HCT116 (cell line): ENCODE measurements around the gene PCSK2. TPM values are rescaled to one million over a fixed set of nuclear protein-coding genes. Genes with fewer than 3 reads are reported as not detected.

Experiments used
- ATAC-seq: fragments of 200-7000 bp; cut with Tn5 transposase; 2 replicates; pipeline ENCODE4 v1.9.1; 2020; ENCODE audit warnings: mild to moderate bottlenecking, moderate library complexity
- BruUV-seq: library from RNA; stranded (reverse); fragments of 400-500 nt; replicated peaks from 2 replicates; lab custom pipeline; 2021; lab: Mats Ljungman, UMichigan
- CTCF ChIA-PET: fragments of 300-600 bp; sonication (Branson Sonifier 250); formaldehyde crosslinking; loops from one replicate; lab custom pipeline; 2021; ENCODE audit warnings: antibody characterized with exemption; lab: Charles Lee
- POLR2A ChIA-PET: fragments of 300-600, 350-600 bp; sonication (Branson Sonifier 250); formaldehyde crosslinking; loops from one replicate; lab custom pipeline; 2021; ENCODE audit warnings: antibody characterized with exemption; lab: Charles Lee
- RAD21 ChIA-PET, 2 experiments: fragments of 300-600 bp; sonication (Branson Sonifier 250); formaldehyde crosslinking; loops; one replicate each; lab custom pipeline; 2023; ENCODE audit warnings: low total read pairs in 2 of 2; ENCODE audit not compliant: uncharacterized antibody in 2 of 2, unreplicated experiment in 2 of 2, low non-redundant PET in 1 of 2; lab: Charles Lee
- DNase-seq: peaks from one replicate; pipeline ENCODE4 v3.0.0-alpha.2; 2010; ENCODE audit warnings: low read depth, low spot score
- H2AFZ ChIP-seq: fragments of 200-600 bp; shearing (Covaris generic), sonication (generic); 2 replicates; pipeline ENCODE4 v1.6.1; 2017; ENCODE audit warnings: low read depth, mixed run types, mixed read lengths, antibody characterized with exemption, low read length; ENCODE audit not compliant: poor library complexity, severe bottlenecking
- H3K27ac ChIP-seq: 2 replicates; pipeline ENCODE4 v1.5.1; 2012; ENCODE audit warnings: low read depth, low read length
- H3K27me3 ChIP-seq: fragments of 200-600 bp; sonication (generic); 2 replicates; pipeline ENCODE4 v1.6.1; 2016; ENCODE audit warnings: mixed run types, low read length, mixed read lengths; ENCODE audit not compliant: insufficient read depth
- H3K36me3 ChIP-seq, 2 experiments: fragments of 200-500 bp in 1 of 2; fragments of 200-600 bp in 1 of 2; sonication (Bioruptor generic) in 1 of 2; sonication (generic) in 1 of 2; 2 replicates each; pipeline versions ENCODE4 v1.5.1 to v1.6.1; 2014 to 2016; ENCODE audit warnings: low read length in 2 of 2, inconsistent platforms in 1 of 2, mixed read lengths in 1 of 2, mixed run types in 1 of 2; ENCODE audit not compliant: insufficient read depth in 2 of 2, control insufficient read depth in 1 of 2
- H3K4me1 ChIP-seq, 2 experiments: fragments of 200-600 bp in 1 of 2; sonication (generic) in 1 of 2; 2 replicates each; pipeline versions ENCODE4 v1.5.1 to v1.6.1; 2012 to 2017; ENCODE audit warnings: low read length in 2 of 2, inconsistent platforms in 1 of 2, mild to moderate bottlenecking in 1 of 2, mixed read lengths in 1 of 2, mixed run types in 1 of 2, moderate library complexity in 1 of 2; ENCODE audit not compliant: insufficient read depth in 2 of 2, control insufficient read depth in 1 of 2
- H3K4me2 ChIP-seq: fragments of 200-600 bp; sonication (generic); 2 replicates; pipeline ENCODE4 v1.6.1; 2017; ENCODE audit warnings: mixed run types, low read length, mixed read lengths
- H3K4me3 ChIP-seq, 2 experiments: fragments of 200-600 bp in 1 of 2; sonication (generic) in 1 of 2; replicated peaks in 1 of 2; 2 replicates each; pipeline ENCODE4 v1.5.1; 2011 to 2016; ENCODE audit warnings: low read length in 2 of 2, control low read depth in 1 of 2, low read depth in 1 of 2, mild to moderate bottlenecking in 1 of 2, mixed read lengths in 1 of 2, mixed run types in 1 of 2
- H3K79me2 ChIP-seq: fragments of 200-600 bp; sonication (generic); 2 replicates; pipeline ENCODE4 v1.6.1; 2017; ENCODE audit warnings: mild to moderate bottlenecking, mixed run types, low read length, moderate library complexity, mixed read lengths; ENCODE audit not compliant: insufficient read depth
- H3K9ac ChIP-seq: fragments of 200-600 bp; sonication (generic); 2 replicates; pipeline ENCODE4 v1.6.1; 2016; ENCODE audit warnings: low read length, mixed read lengths
- H3K9me2 ChIP-seq: fragments of 200-600 bp; sonication (generic), shearing (Covaris generic); 2 replicates; pipeline ENCODE4 v1.6.1; 2017; ENCODE audit warnings: mixed run types, mild to moderate bottlenecking, moderate library complexity; ENCODE audit not compliant: insufficient read depth
- H3K9me3 ChIP-seq, 2 experiments: fragments of 200-500 bp in 1 of 2; fragments of 200-600 bp in 1 of 2; sonication (Bioruptor generic) in 1 of 2; sonication (generic) in 1 of 2; 2 replicates each; pipeline ENCODE4 v1.6.1; 2014 to 2017; ENCODE audit warnings: low read length in 2 of 2, mixed read lengths in 2 of 2, inconsistent platforms in 1 of 2, low read depth in 1 of 2, mild to moderate bottlenecking in 1 of 2, mixed run types in 1 of 2, moderate library complexity in 1 of 2; ENCODE audit not compliant: control insufficient read depth in 1 of 2, insufficient read depth in 1 of 2
- H4K20me1 ChIP-seq: fragments of 200-600 bp; sonication (generic), shearing (Covaris generic); 2 replicates; pipeline ENCODE4 v1.6.1; 2017; ENCODE audit warnings: mixed run types, mild to moderate bottlenecking, moderate library complexity; ENCODE audit not compliant: insufficient read depth
- CEBPB ChIP-seq: IDR thresholded peaks from 2 replicates; pipeline ENCODE4 v1.6.1; 2012; ENCODE audit warnings: low read depth
- CTCF ChIP-seq, 3 experiments: fragments of 200-600 bp in 1 of 3; sonication (generic) in 1 of 3; IDR thresholded peaks in 2 of 3; conservative IDR thresholded peaks in 1 of 3; 2 replicates each; pipeline ENCODE4 v1.5.1; 2012 to 2017; ENCODE audit warnings: low read depth in 2 of 3, low read length in 2 of 3, antibody characterized with exemption in 1 of 3, borderline replicate concordance in 1 of 3, control low read depth in 1 of 3, mild to moderate bottlenecking in 1 of 3, mixed read lengths in 1 of 3, mixed run types in 1 of 3, moderate library complexity in 1 of 3; ENCODE audit not compliant: insufficient read depth in 1 of 3
- EGR1 ChIP-seq: IDR thresholded peaks from 2 replicates; pipeline ENCODE4 v1.6.1; 2012; ENCODE audit warnings: low read depth
- ELF1 ChIP-seq: IDR thresholded peaks from 2 replicates; pipeline ENCODE4 v1.6.1; 2012; ENCODE audit warnings: low read depth, borderline replicate concordance
- EZH2 ChIP-seq: fragments of 200-600 bp; sonication (generic); IDR thresholded peaks from 2 replicates; pipeline ENCODE4 v1.6.1; 2017; ENCODE audit warnings: antibody characterized with exemption, mixed run types
- EZH2phosphoT487 ChIP-seq: fragments of 200-600 bp; IDR thresholded peaks from 2 replicates; pipeline ENCODE4 v1.6.1; 2018; ENCODE audit warnings: antibody characterized with exemption, borderline replicate concordance
- FOSL1 ChIP-seq: IDR thresholded peaks from 2 replicates; pipeline ENCODE4 v1.6.1; 2012; ENCODE audit warnings: low read depth
- JUND ChIP-seq: IDR thresholded peaks from 2 replicates; pipeline ENCODE4 v1.6.1; 2012
- POLR2A ChIP-seq: IDR thresholded peaks from 2 replicates; pipeline ENCODE4 v1.7.0; 2011; ENCODE audit warnings: borderline replicate concordance; ENCODE audit not compliant: insufficient read depth, insufficient read length; ENCODE audit errors: extremely low read depth
- POLR2AphosphoS5 ChIP-seq: IDR thresholded peaks from 2 replicates; pipeline ENCODE4 v1.6.1; 2011; ENCODE audit warnings: mild to moderate bottlenecking, low read depth, low read length, moderate library complexity
- RAD21 ChIP-seq: IDR thresholded peaks from 2 replicates; pipeline ENCODE4 v1.6.1; 2012; ENCODE audit warnings: low read depth, mild to moderate bottlenecking
- REST ChIP-seq: IDR thresholded peaks from 2 replicates; pipeline ENCODE4 v1.6.1; 2012; ENCODE audit warnings: low read depth
- SIN3A ChIP-seq: IDR thresholded peaks from 2 replicates; pipeline ENCODE4 v1.6.1; 2012; ENCODE audit warnings: low read depth
- SP1 ChIP-seq: IDR thresholded peaks from 2 replicates; pipeline ENCODE4 v1.6.1; 2012; ENCODE audit warnings: low read depth
- TCF7L2 ChIP-seq: IDR thresholded peaks from 2 replicates; pipeline ENCODE4 v1.7.0; 2011; ENCODE audit warnings: borderline replicate concordance, inconsistent platforms; ENCODE audit not compliant: insufficient read depth, insufficient read length; ENCODE audit errors: extremely low read depth
- YY1 ChIP-seq: IDR thresholded peaks from 2 replicates; pipeline ENCODE4 v1.6.1; 2011; ENCODE audit warnings: low read length, low read depth, moderate library complexity, mild to moderate bottlenecking; ENCODE audit not compliant: insufficient replicate concordance; ENCODE audit errors: extremely low read depth
- ZBTB33 ChIP-seq: IDR thresholded peaks from 2 replicates; pipeline ENCODE4 v1.6.1; 2011; ENCODE audit warnings: mild to moderate bottlenecking, low read length, moderate library complexity; ENCODE audit not compliant: insufficient replicate concordance; ENCODE audit errors: extremely low read depth
- ZFX ChIP-seq: fragments of 450-650 bp; IDR thresholded peaks from 2 replicates; pipeline ENCODE4 v1.6.1; 2017
- ZNF274 ChIP-seq: fragments of 200-500 bp; sonication (Bioruptor generic); IDR thresholded peaks from 2 replicates; pipeline ENCODE4 v1.6.1; 2014; ENCODE audit warnings: mild to moderate bottlenecking, low read depth, low read length, inconsistent platforms
- intact Hi-C: fragments of 100-400 bp; cut with micrococcal nuclease; formaldehyde crosslinking; loops from 2 replicates; pipeline ENCODE4 v1.10.0; 2022
- total RNA-seq: library from RNA; stranded (reverse); gene quantifications from one replicate; pipeline ENCODE4 v1.2.1, GENCODE V29; 2021; ENCODE audit not compliant: unreplicated experiment

The PCSK2 gene
- total RNA-seq, 1 experiment from 2014 or later, result not detected

GRCh38 chr20:17406051-17406590 is 179.3 kb downstream of the PCSK2 start (continued):
- TF ChIP-seq SP1 (no peak), ZNF274 (no peak), EZH2 (no peak), EZH2phosphoT487 (no peak), JUND (no peak), POLR2A (no peak), TCF7L2 (no peak)

DNA sequence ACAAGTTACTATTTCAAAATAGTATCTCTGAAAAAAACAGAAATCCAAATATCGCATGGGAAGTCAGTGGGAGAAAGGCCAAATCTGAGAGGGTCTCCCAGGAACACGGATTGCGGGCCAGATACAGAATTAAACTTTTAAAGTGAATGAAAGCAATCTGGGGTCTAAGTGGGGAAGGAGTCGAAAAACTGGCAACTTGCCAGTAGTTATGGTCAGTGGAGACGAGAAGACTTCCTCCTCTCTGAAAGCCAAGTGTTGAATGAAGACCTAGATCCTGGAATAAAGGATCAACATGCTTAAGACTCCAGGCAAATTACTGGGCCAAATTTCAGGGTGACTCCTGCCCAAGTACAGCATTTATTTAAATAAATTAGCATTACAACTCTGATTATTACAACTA is 180.7 kb downstream of the PCSK2 start:
- peaks cover 84% of the 10 kb centered on the region for H3K27me3 ChIP-seq
- intact Hi-C loops, result no loop called here
- no peaks in the 10 kb centered on the region for H3K36me3 ChIP-seq
- H2AFZ ChIP-seq, result no peak overlapping the region
- no TSS peak for BruUV-seq
- no peaks in the 10 kb centered on the region for H3K9me2 ChIP-seq
- no peaks in the 10 kb centered on the region for H4K20me1 ChIP-seq
- H3K79me2 ChIP-seq, result no peaks in the 10 kb centered on the region
- H3K4me2 ChIP-seq, result no peak overlapping the region
- CTCF ChIA-PET, result no interaction called here
- DNase-seq (no peak), ATAC-seq (no peak)
- no peaks in the 10 kb centered on the region for H3K4me1 ChIP-seq
- no peak overlapping the region for H3K4me3 ChIP-seq
- no peak overlapping the region for H3K9ac ChIP-seq
- RAD21 ChIA-PET, result no interaction called here
- no peak overlapping the region for H3K27ac ChIP-seq
- POLR2A ChIA-PET, result no interaction called here
- no peaks in the 10 kb centered on the region for H3K9me3 ChIP-seq
- no peak for TF ChIP-seq EGR1
- no peak for TF ChIP-seq CTCF (IDR thresholded peaks at IDR 0.05 in 2 of 3, conservative IDR thresholded peaks at IDR 0.05 in 1 of 3; ENCODE audit: borderline replicate concordance in 1 of 3, insufficient read depth in 1 of 3, low read depth in 2 of 3, low read length in 2 of 3)
- no peak for TF ChIP-seq ELF1
- no peak for TF ChIP-seq SIN3A
- no peak for TF ChIP-seq FOSL1
- TF ChIP-seq ZFX, result no peak
- TF ChIP-seq TCF7L2, result no peak
- TF ChIP-seq POLR2AphosphoS5, result no peak
- TF ChIP-seq ZNF274, result no peak
- no peak for TF ChIP-seq REST
- no peak for TF ChIP-seq JUND
- TF ChIP-seq RAD21, result no peak
- no peak for TF ChIP-seq CEBPB
- TF ChIP-seq EZH2, result no peak
- no peak for TF ChIP-seq SP1
- TF ChIP-seq YY1, result no peak
- TF ChIP-seq ZBTB33, result no peak
